HUES6 (cell line): ENCODE measurements around the gene ABCC1.
"Not testable (repeated sequence)": the region's sequence is repeated elsewhere in the genome, so short reads cannot be mapped to it uniquely, and the experiment has no call there.

Source experiments
- H3K27ac ChIP-seq: 2 replicates; pipeline ENCODE4 v1.7.0; 2013; ENCODE audit warnings: low read depth, mild to moderate bottlenecking, low read length, inconsistent platforms
- H3K27me3 ChIP-seq: 2 replicates; pipeline ENCODE4 v1.6.1; 2013; ENCODE audit warnings: low read length; ENCODE audit not compliant: control insufficient read depth, insufficient read depth
- H3K36me3 ChIP-seq: 2 replicates; pipeline ENCODE4 v1.6.1; 2013; ENCODE audit warnings: low read length; ENCODE audit not compliant: control insufficient read depth, insufficient read depth
- H3K4me1 ChIP-seq: 2 replicates; pipeline ENCODE4 v1.6.1; 2013; ENCODE audit warnings: low read length; ENCODE audit not compliant: control insufficient read depth, insufficient read depth
- H3K4me3 ChIP-seq: 2 replicates; pipeline ENCODE4 v1.5.1; 2013; ENCODE audit warnings: low read depth, low read length
- H3K9ac ChIP-seq: one replicate; pipeline ENCODE4 v1.6.1; 2013; ENCODE audit warnings: mild to moderate bottlenecking, low read length
- H3K9me3 ChIP-seq: 2 replicates; pipeline ENCODE4 v1.6.1; 2013; ENCODE audit warnings: low read depth, low read length; ENCODE audit not compliant: control insufficient read depth, insufficient read depth

Gene ABCC1

GRCh38 chr16:16150878-16151152 is 201.4 kb downstream of the ABCC1 start:
- Histone ChIP-seq H3K9me3 (no peaks in the 10 kb centered on the region), H3K36me3 (no peaks in the 10 kb centered on the region), H3K27me3 (no peaks in the 10 kb centered on the region), H3K27ac (no peak overlapping the region), H3K4me1 (no peaks in the 10 kb centered on the region), H3K4me3 (no peak overlapping the region), H3K9ac (no peak overlapping the region)

GRCh38 chr16:16151315-16151714 is 201.9 kb downstream of the ABCC1 start:
- Histone ChIP-seq H3K27ac (no peak overlapping the region), H3K4me3 (no peak overlapping the region), H3K4me1 (no peaks in the 10 kb centered on the region), H3K36me3 (no peaks in the 10 kb centered on the region), H3K9ac (no peak overlapping the region), H3K9me3 (no peaks in the 10 kb centered on the region), H3K27me3 (no peaks in the 10 kb centered on the region)

- not testable (repeated sequence) for H3K4me1 ChIP-seq, H3K27me3 ChIP-seq, H3K4me3 ChIP-seq, H3K9me3 ChIP-seq, H3K36me3 ChIP-seq, H3K27ac ChIP-seq, H3K9ac ChIP-seq
Measured at GRCh38 chr16:16153000-16153399, 203.6 kb downstream of the ABCC1 start.

GRCh38 chr16:16154281-16154951 is 205.0 kb downstream of the ABCC1 start:
- H3K9me3 ChIP-seq: peaks cover 15% of the 10 kb centered on the region
- H3K27me3 ChIP-seq: no peaks in the 10 kb centered on the region
- H3K4me3 ChIP-seq: no peak overlapping the region
- no peaks in the 10 kb centered on the region for H3K4me1 ChIP-seq
- no peak overlapping the region for H3K9ac ChIP-seq
- H3K36me3 ChIP-seq: no peaks in the 10 kb centered on the region
- H3K27ac ChIP-seq: no peak overlapping the region

- H3K36me3 ChIP-seq: no peaks in the 10 kb centered on the region
- H3K9ac ChIP-seq: no peak overlapping the region
Measured at GRCh38 chr16:16155234-16155633, 205.8 kb downstream of the ABCC1 start.

GRCh38 chr16:16157166-16157565 is 207.8 kb downstream of the ABCC1 start:
- no peaks in the 10 kb centered on the region for H3K36me3 ChIP-seq
- no peak overlapping the region for H3K9ac ChIP-seq
- no peaks in the 10 kb centered on the region for H3K4me1 ChIP-seq
- no peaks in the 10 kb centered on the region for H3K27me3 ChIP-seq
- H3K9me3 ChIP-seq: peaks cover 26% of the 10 kb centered on the region
- H3K4me3 ChIP-seq: no peak overlapping the region
- no peak overlapping the region for H3K27ac ChIP-seq

More at GRCh38 chr16:16155234-16155633, 205.8 kb downstream of the ABCC1 start:
- peaks cover 20% of the 10 kb centered on the region for H3K9me3 ChIP-seq
- no peak overlapping the region for H3K27ac ChIP-seq
- no peaks in the 10 kb centered on the region for H3K27me3 ChIP-seq
- H3K4me1 ChIP-seq: no peaks in the 10 kb centered on the region
- no peak overlapping the region for H3K4me3 ChIP-seq

- Histone ChIP-seq H3K36me3 (no peaks in the 10 kb centered on the region), H3K27me3 (no peaks in the 10 kb centered on the region), H3K9ac (no peak overlapping the region), H3K27ac (no peak overlapping the region), H3K4me3 (no peak overlapping the region), H3K4me1 (no peaks in the 10 kb centered on the region), H3K9me3 (peaks cover 26% of the 10 kb centered on the region)
Measured at GRCh38 chr16:16158082-16158658, 208.8 kb downstream of the ABCC1 start.

- no peaks in the 10 kb centered on the region for H3K4me1 ChIP-seq
- no peak overlapping the region for H3K27ac ChIP-seq
- no peak overlapping the region for H3K9ac ChIP-seq
- no peak overlapping the region for H3K4me3 ChIP-seq
- no peaks in the 10 kb centered on the region for H3K27me3 ChIP-seq
- no peaks in the 10 kb centered on the region for H3K36me3 ChIP-seq
- peaks cover 26% of the 10 kb centered on the region for H3K9me3 ChIP-seq
Measured at GRCh38 chr16:16158741-16159374, 209.4 kb downstream of the ABCC1 start.

GRCh38 chr16:16159662-16160061 is 210.2 kb downstream of the ABCC1 start:
- Histone ChIP-seq H3K4me1 (no peaks in the 10 kb centered on the region), H3K9me3 (peaks cover 26% of the 10 kb centered on the region), H3K27me3 (no peaks in the 10 kb centered on the region), H3K4me3 (no peak overlapping the region), H3K36me3 (no peaks in the 10 kb centered on the region), H3K27ac (no peak overlapping the region), H3K9ac (no peak overlapping the region)

GRCh38 chr16:16161319-16161718 is 211.9 kb downstream of the ABCC1 start:
- H3K27me3 ChIP-seq: no peaks in the 10 kb centered on the region
- H3K27ac ChIP-seq: no peak overlapping the region
- no peak overlapping the region for H3K9ac ChIP-seq
- no peaks in the 10 kb centered on the region for H3K4me1 ChIP-seq
- no peak overlapping the region for H3K4me3 ChIP-seq
- no peaks in the 10 kb centered on the region for H3K36me3 ChIP-seq
- H3K9me3 ChIP-seq: peaks cover 26% of the 10 kb centered on the region

GRCh38 chr16:16161840-16162239 is 212.4 kb downstream of the ABCC1 start:
- H3K27me3 ChIP-seq, H3K36me3 ChIP-seq, H3K9ac ChIP-seq, H3K4me3 ChIP-seq, H3K4me1 ChIP-seq, H3K27ac ChIP-seq: not testable (repeated sequence)
- peaks cover 26% of the 10 kb centered on the region for H3K9me3 ChIP-seq
